ENCODE data around the gene KLHL30.
"Not testable (repeated sequence)": the region's sequence is repeated elsewhere in the genome, so short reads cannot be mapped to it uniquely, and the experiment has no call there.

KLHL30 gene

GRCh38 chr2:238102865-238103264 is 35.6 kb upstream of the KLHL30 start:
- DNase-seq (ENCODE audit: low read depth in 3 of 3): no peak

DNA sequence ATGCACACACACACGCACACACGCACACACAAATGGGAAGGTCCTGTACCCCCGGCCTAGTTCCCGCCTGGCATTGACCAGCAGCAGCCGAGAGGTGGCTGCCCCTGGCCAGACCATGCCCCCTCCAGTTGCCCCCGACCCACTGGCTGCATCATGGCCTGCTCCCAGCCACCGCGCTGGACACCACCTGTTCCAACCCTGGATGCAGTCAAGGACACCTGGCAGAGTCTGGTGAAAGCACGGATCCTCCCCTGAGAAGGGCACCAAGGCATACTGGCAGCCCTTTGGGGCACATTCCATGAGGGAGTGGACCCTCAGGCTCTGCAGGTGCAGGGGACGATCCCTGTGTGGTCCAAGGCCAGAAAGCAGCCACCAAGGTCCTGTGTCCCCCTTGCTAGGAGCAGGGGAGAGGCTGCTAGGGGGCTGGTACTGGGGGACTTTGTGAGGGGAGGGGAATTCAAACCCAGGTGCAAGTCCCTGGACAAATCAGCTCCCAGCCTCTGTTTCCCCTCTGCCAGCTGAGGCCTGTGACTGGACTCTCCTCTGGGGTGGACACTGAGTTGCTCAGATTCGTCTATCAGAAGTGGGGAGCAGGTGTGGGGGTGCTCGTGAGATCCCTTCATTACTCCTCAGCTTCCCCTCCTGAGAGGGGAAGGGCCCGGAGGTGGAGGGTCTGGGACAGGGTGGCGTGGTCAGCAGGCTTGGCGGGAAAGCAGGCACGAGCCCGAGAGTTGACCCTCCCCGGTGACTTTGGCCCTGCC is 34.8 kb upstream of the KLHL30 start:
- DNase-seq (ENCODE audit: low read depth in 3 of 3): no peak

GRCh38 chr2:238104226-238104690 is 34.2 kb upstream of the KLHL30 start:
- no peak for DNase-seq (ENCODE audit: low read depth in 3 of 3)

DNA sequence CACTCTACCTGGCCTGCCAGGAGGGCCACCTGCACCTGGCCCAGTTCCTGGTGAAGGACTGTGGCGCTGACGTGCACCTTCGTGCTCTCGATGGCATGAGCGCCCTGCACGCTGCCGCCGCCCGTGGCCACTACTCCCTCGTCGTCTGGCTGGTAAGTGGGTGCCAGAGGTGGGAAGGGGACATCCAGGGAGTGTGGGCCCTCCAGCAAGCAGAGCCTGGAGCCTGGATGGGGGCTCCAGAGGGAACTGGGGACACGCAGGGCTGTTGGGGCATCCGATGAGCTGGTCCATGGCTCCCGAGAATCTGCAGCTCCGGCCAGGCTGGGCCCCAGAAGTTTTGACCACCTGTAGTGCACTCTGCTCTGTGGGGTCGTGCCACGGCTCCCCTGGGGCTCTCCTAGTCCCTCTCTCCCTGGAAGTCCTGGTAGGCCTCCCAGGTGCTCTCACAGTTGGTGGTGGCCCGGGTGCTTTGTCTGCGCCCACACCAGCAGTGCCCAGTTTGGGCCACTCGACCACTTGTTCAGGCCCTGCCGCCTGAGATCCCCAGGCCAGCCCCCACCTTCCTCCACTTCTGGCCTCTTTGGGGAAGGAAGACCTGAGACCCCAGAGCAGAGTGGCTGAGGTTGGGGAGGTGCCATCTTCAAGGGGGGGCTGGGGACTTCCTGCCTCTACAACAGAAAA is 33.6 kb upstream of the KLHL30 start:
- DNase-seq (ENCODE audit: low read depth in 3 of 3): no peak

DNA sequence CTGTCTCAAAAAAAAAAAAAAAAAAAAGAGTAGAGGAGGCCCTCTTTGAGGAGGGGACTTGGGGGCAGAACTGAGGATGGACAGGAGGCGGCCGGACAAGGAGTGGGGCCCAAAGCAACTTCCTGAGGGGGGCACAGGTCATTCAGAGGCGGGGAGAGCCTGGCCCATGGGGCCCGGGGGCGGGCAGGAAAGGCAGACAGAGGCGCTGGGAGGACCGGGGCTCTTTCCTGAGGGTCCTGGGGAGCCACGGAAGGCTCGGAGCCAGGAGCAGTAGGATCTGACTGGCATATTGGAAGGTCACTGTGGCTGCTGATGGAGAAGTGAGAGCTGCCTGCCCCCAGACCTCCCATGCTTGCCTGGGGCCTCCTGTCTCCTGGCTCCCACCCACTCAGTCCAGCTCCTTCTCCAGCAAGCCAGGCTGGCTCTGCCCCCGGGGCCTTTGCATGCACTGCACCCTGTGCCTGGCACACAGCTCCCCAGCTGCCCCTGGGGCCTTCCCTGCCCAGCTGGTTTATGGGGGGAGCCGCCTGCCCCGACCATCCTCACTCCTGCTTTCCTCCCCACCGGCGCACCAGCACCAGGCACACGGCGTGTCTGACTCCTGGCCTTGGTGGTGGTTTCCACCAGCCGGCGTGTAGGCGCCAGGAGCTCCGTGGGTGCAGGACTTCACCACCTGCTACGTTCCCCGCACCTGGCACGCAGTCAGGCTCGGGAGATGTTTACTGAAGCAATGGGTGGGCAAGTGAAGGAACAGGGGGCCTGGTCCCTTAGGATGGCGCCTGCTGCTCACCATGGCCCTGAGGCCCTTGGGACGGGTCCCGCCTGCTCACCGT is 32.7 kb upstream of the KLHL30 start:
- DNase-seq (ENCODE audit: low read depth in 3 of 3): no peak

DNA sequence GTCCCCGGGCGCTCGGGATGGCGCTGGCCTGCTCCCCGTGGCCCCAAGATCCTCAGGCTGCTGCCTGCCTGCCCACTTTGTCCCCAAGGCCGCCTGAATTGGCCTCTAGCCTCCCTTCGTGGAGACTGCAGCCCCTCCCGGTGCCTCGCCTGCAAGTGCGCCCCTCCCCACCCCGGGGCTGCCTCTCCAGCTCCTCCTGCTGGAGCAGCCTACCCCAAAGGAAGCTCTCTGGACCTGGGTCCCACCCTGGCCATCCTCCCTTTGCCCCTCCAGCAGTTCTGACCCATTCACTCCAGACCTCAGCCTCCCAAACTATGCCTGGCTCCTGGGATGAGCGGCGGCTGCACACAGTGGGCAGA is 32.1 kb upstream of the KLHL30 start:
- DNase-seq (ENCODE audit: low read depth in 3 of 3): no peak

GRCh38 chr2:238106698-238107524 is 31.6 kb upstream of the KLHL30 start:
- DNase-seq (ENCODE audit: low read depth in 3 of 3): no peak

GRCh38 chr2:238107525-238108422 is 30.7 kb upstream of the KLHL30 start:
- no peak for DNase-seq (ENCODE audit: low read depth in 3 of 3)

GRCh38 chr2:238108423-238109183 is 29.9 kb upstream of the KLHL30 start:
- DNase-seq (ENCODE audit: low read depth in 3 of 3): no peak

DNA sequence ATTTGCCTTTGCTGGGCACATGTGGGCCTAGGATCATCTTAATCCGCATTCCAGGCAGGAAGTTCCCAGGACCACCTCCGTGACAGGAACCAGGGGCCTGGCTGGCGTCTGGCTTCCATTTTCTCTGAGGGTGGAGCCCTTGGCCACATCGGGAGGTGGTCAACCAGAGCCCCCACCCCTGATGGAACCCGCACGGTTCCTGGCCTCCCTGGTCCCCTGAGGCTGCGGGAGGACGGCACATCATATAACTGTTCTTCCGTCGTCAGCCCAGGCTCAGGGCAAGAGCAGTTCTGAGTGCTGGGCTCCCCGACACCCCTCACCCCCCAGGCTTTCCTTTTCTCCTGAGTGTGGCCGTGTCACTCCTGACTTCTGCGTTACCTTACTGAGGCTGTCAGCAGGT is 24.9 kb upstream of the KLHL30 start:
- no peak for DNase-seq (ENCODE audit: low read depth in 3 of 3)

GRCh38 chr2:238114331-238114841 is 24.1 kb upstream of the KLHL30 start:
- no peak for DNase-seq (ENCODE audit: low read depth in 3 of 3)

- no peak for DNase-seq (ENCODE audit: low read depth in 3 of 3)
Observed at GRCh38 chr2:238114851-238115660, 23.4 kb upstream of the KLHL30 start.

GRCh38 chr2:238115709-238116108 is 22.8 kb upstream of the KLHL30 start:
- not testable (repeated sequence) for DNase-seq (ENCODE audit: low read depth in 3 of 3)

GRCh38 chr2:238116298-238117198 is 21.9 kb upstream of the KLHL30 start:
- no peak for DNase-seq (ENCODE audit: low read depth in 3 of 3)

GRCh38 chr2:238117199-238118154 is 21.0 kb upstream of the KLHL30 start:
- DNase-seq (ENCODE audit: low read depth in 3 of 3): no peak

DNA sequence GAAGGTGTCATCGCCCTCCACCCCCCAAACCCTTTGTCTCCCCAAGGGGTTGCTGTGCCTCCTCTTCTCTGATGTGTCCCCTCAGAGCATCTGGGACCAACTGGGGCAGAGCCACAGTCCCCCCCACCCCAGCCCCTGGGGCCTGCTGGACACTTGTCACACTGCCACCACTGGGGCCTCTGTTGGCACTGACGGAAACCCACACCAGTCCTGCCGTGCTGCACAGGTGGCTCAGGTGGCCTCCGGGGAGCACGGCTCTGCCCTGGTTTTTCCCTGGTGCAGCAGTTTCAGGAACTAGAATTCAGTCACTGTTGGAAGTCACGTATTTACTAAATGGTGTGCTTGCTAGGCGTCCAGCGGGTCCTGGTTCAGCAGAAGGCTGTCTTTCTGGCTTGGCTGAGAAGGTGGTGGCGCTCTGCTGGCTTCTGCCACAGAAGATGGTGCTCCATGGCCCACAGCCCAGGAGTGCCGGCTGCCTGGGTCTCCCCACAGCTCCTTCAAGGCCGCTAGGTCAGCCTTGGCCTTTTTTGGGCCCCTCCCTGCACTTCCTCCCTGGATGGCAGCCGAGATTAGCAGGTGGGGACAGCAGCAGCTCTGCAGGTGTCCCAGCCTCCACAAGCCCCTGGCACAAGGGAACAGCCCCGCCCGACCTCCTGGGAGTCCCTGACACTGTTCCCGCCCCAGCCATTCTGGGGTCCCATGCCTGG is 18.6 kb upstream of the KLHL30 start:
- no peak for DNase-seq (ENCODE audit: low read depth in 3 of 3)
